Stimulated activated CD4-positive, alpha-beta T cell treated with anti-CD3 and anti-CD28 coated beads, Interleukin-12 subunit alpha, Interleukin-12 subunit beta, amount 100 ng/mL, for 4 hours (primary cell): ENCODE results near the gene CCDC112.
"Not testable (repeated sequence)": the region's sequence is repeated elsewhere in the genome, so short reads cannot be mapped to it uniquely, and the experiment has no call there.

Experiments
- DNase-seq: peaks from one replicate; pipeline ENCODE4 v3.0.0-alpha.2; 2020

Gene CCDC112

GRCh38 chr5:115257981-115258380 lies 38.5 kb downstream of the CCDC112 start:
- no peak for DNase-seq

- not testable (repeated sequence) for DNase-seq
These were observed 47.1 kb downstream of the CCDC112 start for GRCh38 chr5:115249379-115249778.

DNA sequence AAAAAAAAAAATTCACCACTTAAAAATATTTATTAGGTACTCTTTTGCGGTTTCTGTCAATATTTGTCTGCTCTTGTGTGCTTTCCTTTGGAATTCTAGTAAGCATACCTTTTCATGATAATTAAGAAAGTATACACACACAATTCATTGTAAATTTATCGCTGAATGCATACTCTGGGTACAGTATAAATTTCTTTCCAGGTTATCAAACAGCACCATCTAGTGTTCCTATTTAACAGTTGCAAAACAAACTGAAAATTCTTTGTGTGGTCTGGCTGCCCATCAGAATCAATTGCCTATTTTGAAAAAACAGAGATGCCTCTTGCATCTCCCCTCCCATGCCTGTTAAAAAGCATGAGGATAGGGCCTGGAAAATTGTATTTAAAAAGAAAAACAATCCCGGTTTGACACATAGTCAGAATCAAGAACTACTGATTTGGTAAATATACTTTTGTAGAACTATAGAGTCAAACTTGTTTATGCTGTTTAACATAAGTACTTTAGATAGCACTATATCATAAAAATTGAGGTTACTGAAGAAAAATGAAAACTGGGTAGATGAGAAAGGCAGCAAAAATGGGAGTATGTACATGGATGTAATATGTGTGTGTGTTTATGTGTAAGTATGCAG lies 50.0 kb downstream of the CCDC112 start:
- DNase-seq = no peak

GRCh38 chr5:115243412-115243811 lies 53.0 kb downstream of the CCDC112 start:
- no peak for DNase-seq

DNA sequence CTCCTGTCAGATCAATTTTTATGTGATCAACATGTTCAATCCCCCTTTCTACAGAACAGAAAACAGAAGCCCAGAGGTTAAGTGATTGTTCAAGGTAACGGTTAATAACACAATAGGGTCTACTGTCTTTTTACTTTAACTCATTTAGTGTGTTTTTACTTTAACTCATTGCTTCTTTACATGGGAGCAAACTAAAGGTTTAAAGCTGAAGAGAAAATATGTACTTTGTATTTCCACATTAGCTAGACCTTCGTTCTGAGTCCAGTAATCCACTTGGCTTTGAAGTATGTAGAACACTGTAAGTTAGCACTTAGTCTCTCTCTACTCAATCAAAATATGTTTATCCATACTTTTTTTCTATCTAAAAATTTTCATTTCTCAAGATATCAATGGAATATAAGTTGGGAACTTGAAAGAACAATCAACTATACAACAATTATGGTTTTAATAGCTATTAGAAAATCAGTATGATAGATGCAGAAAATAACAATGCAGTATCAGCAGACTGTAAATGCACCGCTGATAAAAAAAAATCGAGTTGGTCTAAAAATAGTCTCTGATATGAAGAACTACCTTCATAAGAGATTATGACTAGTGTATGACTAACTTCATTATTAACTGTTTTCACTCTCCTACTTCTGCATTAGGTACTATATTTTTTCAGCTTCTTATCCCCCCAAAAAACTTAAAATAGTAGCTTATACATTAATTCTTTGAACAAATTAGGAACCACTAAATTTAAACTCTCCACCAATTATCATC lies 54.4 kb downstream of the CCDC112 start:
- DNase-seq = no peak

DNA sequence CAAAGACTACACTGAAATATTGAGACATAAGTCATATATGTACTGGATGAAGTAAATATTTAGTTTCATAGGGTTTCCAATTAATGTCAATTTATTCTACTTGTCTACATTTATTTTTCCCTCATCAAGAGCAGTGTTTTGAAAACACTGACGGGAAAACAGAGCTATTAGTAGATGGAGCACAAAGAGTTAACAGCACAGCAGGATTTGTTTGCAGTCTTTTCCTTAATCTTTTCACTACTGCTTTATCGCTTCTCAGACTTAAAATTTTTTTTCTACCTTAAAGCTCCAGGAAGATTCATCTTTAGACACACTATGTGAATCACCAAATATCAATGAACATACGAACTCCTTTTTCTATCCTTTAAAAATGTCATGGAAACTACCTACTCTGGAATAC lies 59.4 kb downstream of the CCDC112 start:
- DNase-seq = no peak

- no peak for DNase-seq
These were observed 59.9 kb downstream of the CCDC112 start for GRCh38 chr5:115236599-115236998.

DNA sequence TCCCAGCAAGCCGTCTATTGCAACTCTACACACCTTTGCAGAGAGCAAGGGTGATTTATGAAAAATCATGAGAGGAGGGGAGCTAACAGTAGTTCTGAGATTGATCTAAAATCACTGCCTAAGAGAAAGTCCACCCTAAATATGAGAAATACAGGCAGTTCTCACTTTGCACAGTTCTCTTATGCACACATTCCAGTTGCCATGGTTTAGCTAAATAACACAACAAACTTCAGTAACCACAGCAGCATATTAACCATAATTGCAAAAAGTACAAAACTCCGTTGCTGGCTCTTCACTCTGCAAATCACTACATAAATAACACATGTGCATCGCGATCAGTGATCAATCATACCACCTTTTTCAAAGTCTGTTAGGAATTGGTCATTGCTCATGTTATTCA lies 64.9 kb downstream of the CCDC112 start:
- DNase-seq = no peak

- DNase-seq = no peak
These were observed 66.8 kb downstream of the CCDC112 start for GRCh38 chr5:115229606-115230005.

GRCh38 chr5:115227281-115227680 lies 69.2 kb downstream of the CCDC112 start:
- no peak for DNase-seq
